Effector memory CD4-positive, alpha-beta T cell (primary cell): ENCODE data around the gene SLC2A5.
"Not testable (repeated sequence)": the region's sequence is repeated elsewhere in the genome, so short reads cannot be mapped to it uniquely, and the experiment has no call there.

ENCODE experiments used
- DNase-seq, 3 donors: peaks; one replicate each; pipeline ENCODE4 v3.0.0-alpha.2; 2020
- H3K27ac ChIP-seq: 2 replicates; pipeline ENCODE4 v1.7.0; 2013; ENCODE audit warnings: mild to moderate bottlenecking, low read length, moderate library complexity; ENCODE audit not compliant: insufficient read depth, poor library complexity, severe bottlenecking
- H3K27me3 ChIP-seq: replicated peaks from 2 replicates; pipeline ENCODE4 v1.7.0; 2013; ENCODE audit warnings: mild to moderate bottlenecking, low read length; ENCODE audit not compliant: insufficient read depth, control insufficient read depth, poor library complexity, severe bottlenecking
- H3K36me3 ChIP-seq: 2 replicates; pipeline ENCODE4 v1.7.0; 2013; ENCODE audit warnings: mild to moderate bottlenecking, low read length, moderate library complexity; ENCODE audit not compliant: control insufficient read depth, insufficient read depth
- H3K4me1 ChIP-seq: 2 replicates; pipeline ENCODE4 v1.7.0; 2013; ENCODE audit warnings: low read length, mild to moderate bottlenecking; ENCODE audit not compliant: control insufficient read depth, insufficient read depth, poor library complexity, severe bottlenecking
- H3K4me3 ChIP-seq: 2 replicates; pipeline ENCODE4 v1.7.0; 2013; ENCODE audit warnings: low read length, low read depth, mild to moderate bottlenecking; ENCODE audit not compliant: insufficient read depth, poor library complexity, severe bottlenecking
- H3K9me3 ChIP-seq: 2 replicates; pipeline ENCODE4 v1.7.0; 2013; ENCODE audit warnings: mild to moderate bottlenecking, low read length, moderate library complexity; ENCODE audit not compliant: control insufficient read depth

SLC2A5 gene

GRCh38 chr1:9009438-9010370 is 59.7 kb downstream of the SLC2A5 start:
- Histone ChIP-seq H3K36me3 (no peaks in the 10 kb centered on the region), H3K9me3 (no peaks in the 10 kb centered on the region), H3K27me3 (no peaks in the 10 kb centered on the region), H3K4me3 (no peak overlapping the region), H3K4me1 (no peaks in the 10 kb centered on the region), H3K27ac (no peak overlapping the region)
- no peak for DNase-seq

DNA sequence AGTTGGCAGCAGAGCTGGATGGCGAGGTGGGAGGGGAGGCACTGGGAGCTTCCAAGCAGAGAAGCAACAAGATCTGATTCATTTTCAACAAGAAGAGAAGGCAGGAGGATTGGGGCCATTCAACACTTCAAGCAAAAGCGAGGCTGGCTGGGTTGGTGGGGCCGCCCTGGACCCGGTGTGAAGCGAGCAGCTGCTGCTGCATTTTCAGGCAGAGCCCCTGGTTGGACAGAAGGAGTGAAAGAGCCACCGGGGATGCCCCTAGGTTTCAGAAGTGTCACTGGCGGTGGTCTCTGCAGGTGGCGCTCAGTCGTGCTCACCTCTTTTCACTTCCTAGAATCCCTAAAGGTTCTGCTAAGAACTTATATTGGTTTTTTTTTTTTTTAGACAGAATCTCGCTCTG is 61.2 kb downstream of the SLC2A5 start:
- Histone ChIP-seq H3K27me3 (no peaks in the 10 kb centered on the region), H3K9me3 (no peaks in the 10 kb centered on the region), H3K36me3 (no peaks in the 10 kb centered on the region), H3K4me1 (no peaks in the 10 kb centered on the region), H3K4me3 (no peak overlapping the region), H3K27ac (no peak overlapping the region)
- DNase-seq: no peak

GRCh38 chr1:9006956-9007615 is 62.3 kb downstream of the SLC2A5 start:
- no peaks in the 10 kb centered on the region for H3K27me3 ChIP-seq
- H3K27ac ChIP-seq: no peak overlapping the region
- no peaks in the 10 kb centered on the region for H3K4me1 ChIP-seq
- no peak overlapping the region for H3K4me3 ChIP-seq
- DNase-seq: no peak
- no peaks in the 10 kb centered on the region for H3K36me3 ChIP-seq
- no peaks in the 10 kb centered on the region for H3K9me3 ChIP-seq

DNA sequence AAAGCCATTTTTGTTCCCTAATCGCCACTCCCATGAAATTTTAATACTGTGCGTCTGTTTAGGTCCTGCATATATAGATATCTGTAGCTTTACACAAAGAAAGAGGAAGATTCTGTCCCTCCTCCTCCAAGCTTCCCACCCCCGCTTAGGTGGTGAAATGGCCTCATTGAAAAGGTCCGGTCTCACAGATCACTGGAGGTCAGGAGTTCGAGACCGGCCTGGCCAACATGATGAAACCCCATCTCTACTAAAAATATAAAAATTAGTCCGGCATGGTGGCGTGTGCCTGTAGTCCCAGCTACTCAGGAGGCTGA is 64.1 kb downstream of the SLC2A5 start:
- H3K27ac ChIP-seq: no peak overlapping the region
- DNase-seq: no peak
- H3K9me3 ChIP-seq: no peaks in the 10 kb centered on the region
- H3K36me3 ChIP-seq: no peaks in the 10 kb centered on the region
- no peak overlapping the region for H3K4me3 ChIP-seq
- H3K4me1 ChIP-seq: no peaks in the 10 kb centered on the region
- H3K27me3 ChIP-seq: no peaks in the 10 kb centered on the region

- no peaks in the 10 kb centered on the region for H3K4me1 ChIP-seq
- H3K9me3 ChIP-seq: no peaks in the 10 kb centered on the region
- H3K36me3 ChIP-seq: no peaks in the 10 kb centered on the region
- no peak overlapping the region for H3K4me3 ChIP-seq
- no peak overlapping the region for H3K27ac ChIP-seq
- H3K27me3 ChIP-seq: no peaks in the 10 kb centered on the region
- DNase-seq: peak; percentile 26 to 54 (median 39)
Measured at GRCh38 chr1:9004700-9005394, 64.6 kb downstream of the SLC2A5 start.

DNA sequence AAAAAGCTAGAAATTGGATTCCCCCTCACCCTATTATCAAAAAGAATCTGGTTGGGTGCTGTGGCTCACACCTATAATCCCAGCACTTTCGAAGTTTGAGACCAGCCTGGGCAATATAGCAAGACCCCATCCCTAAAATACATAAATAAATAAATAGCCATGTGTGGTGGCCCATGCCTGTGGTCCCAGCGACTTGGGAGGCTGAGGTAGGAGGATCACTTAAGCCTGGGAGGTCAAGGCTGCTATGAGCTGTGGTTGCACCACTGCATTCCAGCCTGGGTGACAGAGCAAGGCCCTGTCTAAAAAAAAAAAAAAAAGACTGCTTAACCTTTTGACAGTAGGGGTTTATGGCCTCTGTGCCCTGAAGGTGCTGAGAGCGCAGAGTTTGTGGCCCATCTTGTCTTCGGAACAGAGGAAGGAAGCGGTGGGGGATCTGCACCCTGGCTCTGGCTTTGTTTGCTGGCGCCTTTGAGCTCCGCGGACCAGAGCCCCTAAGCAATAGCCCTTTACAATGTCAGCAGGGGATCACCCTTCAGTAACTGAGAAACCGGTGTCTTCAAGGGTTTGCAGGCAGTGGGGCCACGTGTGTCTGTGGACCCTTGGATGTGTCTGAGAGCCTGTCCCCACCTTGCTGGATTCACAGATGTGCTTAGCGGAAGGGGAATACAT is 65.3 kb downstream of the SLC2A5 start:
- no peaks in the 10 kb centered on the region for H3K36me3 ChIP-seq
- no peaks in the 10 kb centered on the region for H3K4me1 ChIP-seq
- no peaks in the 10 kb centered on the region for H3K27me3 ChIP-seq
- H3K9me3 ChIP-seq: no peaks in the 10 kb centered on the region
- no peak overlapping the region for H3K4me3 ChIP-seq
- no peak overlapping the region for H3K27ac ChIP-seq
- no peak for DNase-seq

DNA sequence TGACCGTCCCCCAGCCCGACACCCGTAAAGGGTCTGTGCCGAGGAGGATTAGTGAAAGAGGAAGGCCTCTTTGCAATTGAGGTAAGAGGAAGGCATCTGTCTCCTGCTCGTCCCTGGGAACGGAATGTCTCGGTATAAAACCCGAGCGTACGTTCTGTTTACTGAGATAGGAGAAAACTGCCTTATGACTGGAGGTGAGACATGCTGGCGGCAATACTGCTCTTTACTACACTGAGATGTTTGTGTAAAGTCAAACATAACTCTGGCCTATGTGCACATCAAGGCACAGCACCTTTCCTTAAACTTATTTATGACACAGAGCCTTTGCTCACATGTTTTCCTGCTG is 67.2 kb downstream of the SLC2A5 start:
- not testable (repeated sequence) for H3K9me3 ChIP-seq, DNase-seq, H3K4me3 ChIP-seq, H3K27me3 ChIP-seq, H3K36me3 ChIP-seq, H3K27ac ChIP-seq, H3K4me1 ChIP-seq

DNA sequence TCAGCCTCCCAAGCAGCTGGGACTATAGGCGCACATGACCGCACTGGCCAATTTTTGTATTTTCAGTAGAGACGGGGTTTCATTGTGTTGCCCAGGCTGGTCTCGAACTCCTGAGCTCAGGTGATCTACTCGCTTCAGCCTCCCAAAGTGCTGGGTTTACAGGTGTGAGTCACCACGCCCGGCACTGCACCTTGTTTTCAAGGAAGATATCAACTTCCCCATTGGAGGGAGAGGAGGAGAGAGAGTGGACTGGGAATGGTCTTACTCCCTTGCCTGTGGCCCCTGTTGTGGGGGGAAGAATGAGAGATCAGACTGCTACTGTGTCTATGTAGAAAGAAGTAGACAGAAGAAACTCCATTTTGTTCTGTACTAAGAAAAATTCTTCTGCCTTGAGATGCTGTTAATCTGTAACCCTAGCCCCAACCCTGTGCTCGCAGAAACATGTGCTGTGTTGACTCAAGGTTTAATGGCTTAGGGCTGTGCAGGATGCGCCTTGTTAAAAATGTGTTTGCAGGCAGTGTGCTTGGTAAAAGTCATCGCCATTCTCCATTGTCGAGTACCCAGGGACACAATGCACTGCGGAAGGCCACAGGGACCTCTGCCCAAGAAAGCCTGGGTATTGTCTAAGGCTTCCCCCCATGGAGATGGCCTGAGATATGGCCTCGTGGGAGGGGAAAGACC is 67.8 kb downstream of the SLC2A5 start:
- H3K4me1 ChIP-seq, H3K36me3 ChIP-seq, DNase-seq, H3K27me3 ChIP-seq, H3K4me3 ChIP-seq, H3K9me3 ChIP-seq, H3K27ac ChIP-seq: not testable (repeated sequence)

- not testable (repeated sequence) for H3K27ac ChIP-seq, DNase-seq, H3K4me1 ChIP-seq, H3K27me3 ChIP-seq, H3K36me3 ChIP-seq, H3K9me3 ChIP-seq, H3K4me3 ChIP-seq
Measured at GRCh38 chr1:8993962-8994675, 75.3 kb downstream of the SLC2A5 start.
